Activated CD4-positive, alpha-beta T cell treated with anti-CD3 and anti-CD28 coated beads for 36 hours (primary cell): ENCODE data around the gene HRH2. TPM values are rescaled to one million over a fixed set of nuclear protein-coding genes. Genes with fewer than 3 reads are reported as not detected.

Experiments
- ATAC-seq: fragments of 200-7000 bp; cut with Tn5 transposase; one replicate; pipeline ENCODE4 v1.10.0; 2021; ENCODE audit warnings: mild to moderate bottlenecking, moderate library complexity
- CTCF ChIA-PET: fragments of 350-600 bp; sonication (Branson Sonifier 250); formaldehyde crosslinking; loops from one replicate; lab custom pipeline; 2021; ENCODE audit warnings: antibody characterized with exemption; lab: Charles Lee
- POLR2A ChIA-PET: fragments of 350-600 bp; sonication (Branson Sonifier 250); formaldehyde crosslinking; loops from one replicate; lab custom pipeline; 2021; ENCODE audit warnings: antibody characterized with exemption, inconsistent platforms; lab: Charles Lee
- DNase-seq: peaks from one replicate; pipeline ENCODE4 v3.0.0-alpha.2; 2020
- H3K27ac Mint-ChIP-seq: one replicate; pipeline ENCODE4 v1.8.0; 2021; ENCODE audit warnings: mixed read lengths
- H3K27me3 Mint-ChIP-seq: one replicate; pipeline ENCODE4 v1.8.0; 2021; ENCODE audit warnings: mixed read lengths
- H3K36me3 Mint-ChIP-seq: one replicate; pipeline ENCODE4 v1.8.0; 2021; ENCODE audit warnings: low read depth, mixed read lengths
- H3K4me1 Mint-ChIP-seq: one replicate; pipeline ENCODE4 v1.8.0; 2021; ENCODE audit warnings: mixed read lengths
- H3K4me3 Mint-ChIP-seq: one replicate; pipeline ENCODE4 v1.8.0; 2021; ENCODE audit warnings: mild to moderate bottlenecking, moderate library complexity, mixed read lengths
- H3K9me3 Mint-ChIP-seq: one replicate; pipeline ENCODE4 v1.8.0; 2021; ENCODE audit warnings: low read depth, mixed read lengths
- intact Hi-C, 2 experiments: fragments of 100-400 bp; cut with DNase I in 1 of 2; cut with micrococcal nuclease in 1 of 2; formaldehyde crosslinking; loops; one replicate each; pipeline versions ENCODE4 v1.14.2 to v1.15.1; 2022 to 2024; cut with DNase I, micrococcal nuclease
- total RNA-seq, 2 experiments: library from RNA; stranded (reverse); gene quantifications; one replicate each; pipeline ENCODE4 v1.2.3, GENCODE V29; 2021

HRH2 gene
- total RNA-seq, 2 experiments from 2014 or later, result 12.3 to 16.9 TPM

DNA sequence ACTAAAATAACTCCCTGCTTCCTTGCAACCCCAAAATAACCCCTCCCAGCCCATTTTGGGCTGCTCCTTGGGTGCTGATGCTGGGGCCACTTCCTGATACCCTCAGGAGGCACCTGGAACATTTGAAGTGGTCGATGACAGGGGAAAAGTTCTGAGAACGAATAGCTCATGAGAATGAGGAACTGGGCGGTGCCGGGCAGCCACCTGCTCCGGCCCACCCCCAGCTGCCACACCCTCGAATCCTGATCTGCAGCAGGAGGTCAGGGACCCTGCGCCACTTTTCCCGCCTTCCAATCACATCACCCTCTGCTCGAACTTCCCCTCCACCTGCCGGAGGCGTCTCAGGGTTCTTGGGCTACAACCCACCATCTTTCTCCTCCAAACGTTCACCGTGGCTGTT lies 19.7 kb downstream of the HRH2 start:
- POLR2A ChIA-PET, result no interaction called here
- ATAC-seq, result no peak
- CTCF ChIA-PET, result interaction anchor here (0.6 to 2.1 kb wide), 5 partner anchors 53 to 144 kb away, joined by 3 to 13 read pairs (median 3); no protein-coding TSS in a partner anchor
- no peaks in the 10 kb centered on the region for H3K36me3 Mint-ChIP-seq
- H3K27ac Mint-ChIP-seq, result peak overlapping the region; percentile 42
- no peaks in the 10 kb centered on the region for H3K9me3 Mint-ChIP-seq
- DNase-seq, result no peak
- H3K4me3 Mint-ChIP-seq, result no peak overlapping the region
- H3K27me3 Mint-ChIP-seq, result no peaks in the 10 kb centered on the region
- H3K4me1 Mint-ChIP-seq, result peaks cover 48% of the 10 kb centered on the region
- intact Hi-C loops, result no loop called here

DNA sequence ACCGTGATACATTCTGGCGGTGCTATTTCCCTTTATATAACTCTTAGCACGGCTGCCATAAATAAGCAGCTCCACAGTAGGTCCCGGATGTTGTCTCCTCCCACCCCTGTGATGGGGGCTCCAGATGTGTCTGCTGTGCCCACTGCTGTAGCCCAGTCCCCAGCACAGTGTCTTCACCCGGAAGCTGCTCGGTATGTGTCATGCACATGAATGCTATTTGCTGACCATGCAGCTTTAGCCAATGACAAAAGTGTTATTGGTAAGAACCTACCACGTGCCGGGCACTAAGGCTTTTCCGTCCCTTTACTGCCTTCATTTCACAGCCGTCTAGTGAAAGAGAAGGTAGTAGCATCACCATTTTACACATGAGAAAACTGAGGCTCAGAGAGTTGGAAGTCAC lies 20.2 kb downstream of the HRH2 start:
- Mint-ChIP-seq H3K27me3 (no peaks in the 10 kb centered on the region), H3K36me3 (peaks cover 2% of the 10 kb centered on the region), H3K4me1 (peaks cover 43% of the 10 kb centered on the region), H3K27ac (peak overlapping the region; percentile 42), H3K4me3 (no peak overlapping the region), H3K9me3 (no peaks in the 10 kb centered on the region)
- DNase-seq (no peak), ATAC-seq (no peak)
- ChIA-PET POLR2A (no interaction called here), CTCF (interaction anchor here (1.0 to 2.1 kb wide), 3 partner anchors 13 to 144 kb away, joined by 3 to 13 read pairs (median 3); no protein-coding TSS in a partner anchor)
- intact Hi-C loops, result no loop called here

DNA sequence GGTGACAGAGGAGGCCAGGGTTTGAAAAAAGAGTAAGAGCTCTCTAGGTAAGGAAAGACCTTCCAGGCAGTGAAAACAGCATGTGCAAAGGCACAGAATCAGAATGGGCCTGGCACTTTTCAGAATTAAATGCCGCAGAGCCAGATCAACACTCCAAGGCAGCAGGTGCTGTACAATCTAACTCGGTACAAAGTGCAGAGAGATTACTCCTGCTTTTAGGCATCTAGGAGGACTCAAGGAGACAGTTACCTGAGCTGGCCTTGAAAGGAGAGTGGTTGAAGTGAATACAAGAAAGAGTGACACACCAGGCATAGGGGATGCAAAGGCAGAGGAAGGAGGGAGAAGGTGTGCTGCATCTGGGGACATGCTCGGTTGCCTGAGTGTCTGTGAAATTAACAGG lies 21.5 kb downstream of the HRH2 start:
- POLR2A ChIA-PET, result interaction anchor here (0.7 kb wide), 1 partner anchor 154 kb away, joined by 3 read pairs; no protein-coding TSS in a partner anchor
- DNase-seq (no peak), ATAC-seq (no peak)
- Mint-ChIP-seq H3K4me3 (no peak overlapping the region), H3K36me3 (peaks cover 8% of the 10 kb centered on the region), H3K9me3 (no peaks in the 10 kb centered on the region), H3K27me3 (no peaks in the 10 kb centered on the region), H3K27ac (no peak overlapping the region), H3K4me1 (peaks cover 36% of the 10 kb centered on the region)
- CTCF ChIA-PET, result interaction anchor here (1.4 to 1.5 kb wide), 2 partner anchors 11 to 21 kb away, joined by 3 to 4 read pairs; no protein-coding TSS in a partner anchor
- intact Hi-C loops, result no loop called here

DNA sequence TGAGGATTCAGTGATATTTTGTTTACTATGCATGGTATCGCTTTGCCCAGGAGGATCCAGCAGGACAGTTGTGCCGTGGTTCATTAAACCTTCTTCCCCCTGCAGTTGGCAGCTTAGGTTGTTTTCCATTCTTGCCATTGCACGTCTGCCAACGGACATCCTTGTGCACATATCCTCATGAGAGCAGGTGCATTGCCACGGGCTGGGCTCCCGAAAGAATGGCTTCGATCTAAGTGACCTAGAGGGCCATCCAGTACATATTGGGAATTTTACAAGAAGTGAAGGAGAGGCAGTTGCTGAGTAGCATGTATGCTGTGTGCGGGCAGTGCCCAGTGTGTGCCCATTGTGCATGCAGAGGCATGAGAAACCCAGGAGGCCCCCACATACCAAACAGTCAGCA lies 22.1 kb downstream of the HRH2 start:
- no peak for DNase-seq
- H3K4me3 Mint-ChIP-seq, result no peak overlapping the region
- no peaks in the 10 kb centered on the region for H3K9me3 Mint-ChIP-seq
- H3K4me1 Mint-ChIP-seq, result peaks cover 38% of the 10 kb centered on the region
- CTCF ChIA-PET, result interaction anchor here (1.5 to 1.6 kb wide), 2 partner anchors 10 to 21 kb away, joined by 4 to 7 read pairs; no protein-coding TSS in a partner anchor
- no peak for ATAC-seq
- POLR2A ChIA-PET, result interaction anchor here (0.7 kb wide), 1 partner anchor 155 kb away, joined by 3 read pairs; no protein-coding TSS in a partner anchor
- intact Hi-C loops, result no loop called here
- H3K27me3 Mint-ChIP-seq, result no peaks in the 10 kb centered on the region
- H3K36me3 Mint-ChIP-seq, result peaks cover 14% of the 10 kb centered on the region
- no peak overlapping the region for H3K27ac Mint-ChIP-seq

DNA sequence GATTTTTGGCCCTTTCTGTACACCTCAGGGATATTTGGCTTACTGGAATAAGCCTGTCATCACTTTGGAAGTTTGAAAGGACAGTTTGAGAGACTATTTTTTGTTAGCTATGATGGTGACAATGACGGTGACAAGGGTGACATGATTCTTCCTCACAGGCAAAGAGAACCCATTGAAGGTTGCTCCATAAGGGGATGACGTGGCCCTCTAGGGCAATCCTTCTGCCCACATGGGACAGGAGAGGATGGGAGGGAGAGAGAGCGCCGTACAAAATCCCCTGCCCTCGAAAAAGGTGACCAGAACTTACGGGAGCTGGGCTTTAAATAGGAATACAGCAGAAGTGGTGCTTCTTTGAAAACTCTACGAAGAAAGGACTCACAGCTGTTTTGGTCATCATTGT lies 22.6 kb downstream of the HRH2 start:
- intact Hi-C loops, result no loop called here
- ChIA-PET CTCF (interaction anchor here (1.5 to 1.6 kb wide), 3 partner anchors 10 to 147 kb away, joined by 4 to 7 read pairs (median 5); no protein-coding TSS in a partner anchor), POLR2A (no interaction called here)

DNA sequence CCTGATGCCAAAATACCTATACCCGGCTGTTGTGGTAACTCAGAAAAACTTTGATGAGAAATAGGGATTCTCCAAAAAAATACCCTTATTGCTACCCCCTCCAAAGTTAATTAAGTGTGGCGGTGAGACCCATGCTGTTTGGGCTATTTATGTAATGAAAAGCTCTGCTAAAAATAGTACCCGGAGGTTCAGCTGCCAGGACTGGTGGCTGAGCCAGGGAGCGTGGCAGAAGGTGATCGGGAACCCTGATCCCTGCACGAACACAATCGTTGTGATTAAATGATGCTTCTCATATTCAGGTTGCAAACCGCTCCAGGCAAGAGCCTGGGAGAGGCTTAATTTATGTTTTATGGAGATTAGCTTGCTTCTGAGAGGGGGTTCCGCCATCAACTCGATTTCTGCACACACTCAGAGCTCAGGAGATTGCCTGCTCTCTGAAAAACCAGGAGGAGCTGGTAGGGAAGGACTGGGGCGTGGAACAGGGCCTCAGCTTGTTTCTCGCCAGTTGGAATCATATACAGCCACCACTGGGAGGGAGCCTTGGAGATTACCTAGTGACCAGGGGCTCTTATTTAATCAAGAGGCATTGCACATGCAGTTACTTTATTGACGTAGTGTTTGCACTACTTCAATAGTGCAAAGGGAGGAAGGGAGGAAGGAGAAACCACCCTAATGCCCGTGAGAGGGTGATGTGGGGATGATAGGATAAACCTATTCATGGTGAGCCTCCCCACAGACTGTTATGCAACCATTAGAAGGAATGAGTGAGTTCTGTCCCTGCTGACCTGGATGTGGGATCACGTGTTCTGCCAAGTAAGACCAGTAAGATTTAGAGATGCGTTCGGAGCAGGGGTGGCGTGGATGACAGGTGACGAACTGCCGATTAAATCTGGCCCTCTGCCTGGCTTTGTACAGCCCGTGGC lies 23.4 kb downstream of the HRH2 start:
- POLR2A ChIA-PET, result no interaction called here
- Mint-ChIP-seq H3K27ac (no peak overlapping the region), H3K27me3 (no peaks in the 10 kb centered on the region), H3K9me3 (no peaks in the 10 kb centered on the region), H3K4me3 (no peak overlapping the region), H3K4me1 (peaks cover 29% of the 10 kb centered on the region), H3K36me3 (peaks cover 15% of the 10 kb centered on the region)
- ATAC-seq (no peak), DNase-seq (no peak)
- CTCF ChIA-PET, result interaction anchor here (0.7 to 1.6 kb wide), 5 partner anchors 9 to 147 kb away, joined by 3 to 7 read pairs (median 4); no protein-coding TSS in a partner anchor
- intact Hi-C loops, result no loop called here

More for the DNA sequence above, 22.6 kb downstream of the HRH2 start:
- Mint-ChIP-seq H3K4me3 (no peak overlapping the region), H3K4me1 (peaks cover 37% of the 10 kb centered on the region), H3K27me3 (no peaks in the 10 kb centered on the region), H3K27ac (peak overlapping the region; percentile 40), H3K36me3 (peaks cover 14% of the 10 kb centered on the region), H3K9me3 (no peaks in the 10 kb centered on the region)
- ATAC-seq (no peak), DNase-seq (no peak)

DNA sequence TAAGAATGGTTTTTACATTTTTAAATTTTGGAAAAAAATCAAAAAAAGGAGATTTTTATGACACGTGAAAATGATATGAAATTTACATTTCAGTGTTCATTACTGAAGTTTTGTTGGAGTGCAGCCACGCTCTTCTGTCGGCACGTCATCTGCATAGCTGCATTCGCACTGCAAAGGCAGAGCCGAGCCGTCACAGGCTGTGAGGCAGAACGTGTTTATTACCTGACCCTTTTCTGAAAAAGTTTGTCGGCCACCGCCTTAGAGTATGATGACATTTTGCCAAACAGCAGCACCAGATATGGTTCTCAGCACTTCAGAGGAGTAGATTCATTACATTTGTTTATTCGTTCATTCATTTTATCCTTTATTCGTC lies 24.1 kb downstream of the HRH2 start:
- DNase-seq (no peak), ATAC-seq (no peak)
- POLR2A ChIA-PET, result interaction anchor here (0.5 kb wide), 1 partner anchor 182 kb away, joined by 3 read pairs; no protein-coding TSS in a partner anchor
- intact Hi-C loops, result no loop called here
- Mint-ChIP-seq H3K27me3 (no peaks in the 10 kb centered on the region), H3K4me1 (peaks cover 25% of the 10 kb centered on the region), H3K9me3 (no peaks in the 10 kb centered on the region), H3K36me3 (peaks cover 16% of the 10 kb centered on the region), H3K27ac (no peak overlapping the region), H3K4me3 (no peak overlapping the region)
- CTCF ChIA-PET, result interaction anchor here (1.1 to 1.5 kb wide), 2 partner anchors 34 to 148 kb away, joined by 3 to 5 read pairs; no protein-coding TSS in a partner anchor

DNA sequence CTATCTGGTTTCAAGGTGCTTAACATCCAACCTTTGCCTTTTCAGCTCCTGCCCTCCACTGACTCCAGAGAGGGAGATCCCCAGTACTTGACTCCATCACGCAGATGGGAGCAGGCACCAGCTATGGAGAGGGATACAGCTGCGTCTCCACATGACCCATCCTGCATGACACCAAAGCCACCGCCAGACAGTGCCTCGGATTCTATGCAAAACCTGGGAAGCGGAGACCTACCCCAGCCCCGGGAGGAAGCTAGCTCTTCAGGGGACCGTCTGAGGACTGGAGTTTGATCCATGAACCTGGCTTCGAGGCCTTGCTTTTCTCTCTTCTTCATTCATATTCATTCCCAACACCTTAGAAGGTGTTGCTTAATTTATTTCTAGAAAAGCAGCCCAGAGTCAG lies 24.8 kb downstream of the HRH2 start:
- CTCF ChIA-PET, result interaction anchor here (1.1 kb wide), 1 partner anchor 33 kb away, joined by 3 read pairs; no protein-coding TSS in a partner anchor
- DNase-seq, result no peak
- H3K27ac Mint-ChIP-seq, result no peak overlapping the region
- H3K4me3 Mint-ChIP-seq, result no peak overlapping the region
- ATAC-seq, result no peak
- peaks cover 18% of the 10 kb centered on the region for H3K4me1 Mint-ChIP-seq
- H3K36me3 Mint-ChIP-seq, result peaks cover 17% of the 10 kb centered on the region
- intact Hi-C loops, result no loop called here
- H3K9me3 Mint-ChIP-seq, result no peaks in the 10 kb centered on the region
- POLR2A ChIA-PET, result interaction anchor here (0.5 kb wide), 1 partner anchor 183 kb away, joined by 3 read pairs; no protein-coding TSS in a partner anchor
- H3K27me3 Mint-ChIP-seq, result no peaks in the 10 kb centered on the region

DNA sequence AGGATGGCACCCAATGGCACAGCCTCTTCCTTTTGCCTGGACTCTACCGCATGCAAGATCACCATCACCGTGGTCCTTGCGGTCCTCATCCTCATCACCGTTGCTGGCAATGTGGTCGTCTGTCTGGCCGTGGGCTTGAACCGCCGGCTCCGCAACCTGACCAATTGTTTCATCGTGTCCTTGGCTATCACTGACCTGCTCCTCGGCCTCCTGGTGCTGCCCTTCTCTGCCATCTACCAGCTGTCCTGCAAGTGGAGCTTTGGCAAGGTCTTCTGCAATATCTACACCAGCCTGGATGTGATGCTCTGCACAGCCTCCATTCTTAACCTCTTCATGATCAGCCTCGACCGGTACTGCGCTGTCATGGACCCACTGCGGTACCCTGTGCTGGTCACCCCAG lies 25.4 kb downstream of the HRH2 start:
- peaks cover 13% of the 10 kb centered on the region for H3K4me1 Mint-ChIP-seq
- H3K9me3 Mint-ChIP-seq, result no peaks in the 10 kb centered on the region
- ChIA-PET CTCF (no interaction called here), POLR2A (interaction anchor here (0.6 kb wide), 1 partner anchor 159 kb away, joined by 3 read pairs; no protein-coding TSS in a partner anchor)
- no peak overlapping the region for H3K4me3 Mint-ChIP-seq
- no peak overlapping the region for H3K27ac Mint-ChIP-seq
- DNase-seq, result no peak
- no peaks in the 10 kb centered on the region for H3K27me3 Mint-ChIP-seq
- peaks cover 20% of the 10 kb centered on the region for H3K36me3 Mint-ChIP-seq
- intact Hi-C loops, result no loop called here
- no peak for ATAC-seq

DNA sequence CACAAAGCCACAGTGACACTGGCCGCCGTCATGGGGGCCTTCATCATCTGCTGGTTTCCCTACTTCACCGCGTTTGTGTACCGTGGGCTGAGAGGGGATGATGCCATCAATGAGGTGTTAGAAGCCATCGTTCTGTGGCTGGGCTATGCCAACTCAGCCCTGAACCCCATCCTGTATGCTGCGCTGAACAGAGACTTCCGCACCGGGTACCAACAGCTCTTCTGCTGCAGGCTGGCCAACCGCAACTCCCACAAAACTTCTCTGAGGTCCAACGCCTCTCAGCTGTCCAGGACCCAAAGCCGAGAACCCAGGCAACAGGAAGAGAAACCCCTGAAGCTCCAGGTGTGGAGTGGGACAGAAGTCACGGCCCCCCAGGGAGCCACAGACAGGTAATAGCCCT lies 26.1 kb downstream of the HRH2 start:
- ATAC-seq, result no peak
- CTCF ChIA-PET, result interaction anchor here (1.2 to 1.4 kb wide), 3 partner anchors 13 to 34 kb away, joined by 5 to 7 read pairs (median 5); no protein-coding TSS in a partner anchor
- intact Hi-C loops, result no loop called here

DNA sequence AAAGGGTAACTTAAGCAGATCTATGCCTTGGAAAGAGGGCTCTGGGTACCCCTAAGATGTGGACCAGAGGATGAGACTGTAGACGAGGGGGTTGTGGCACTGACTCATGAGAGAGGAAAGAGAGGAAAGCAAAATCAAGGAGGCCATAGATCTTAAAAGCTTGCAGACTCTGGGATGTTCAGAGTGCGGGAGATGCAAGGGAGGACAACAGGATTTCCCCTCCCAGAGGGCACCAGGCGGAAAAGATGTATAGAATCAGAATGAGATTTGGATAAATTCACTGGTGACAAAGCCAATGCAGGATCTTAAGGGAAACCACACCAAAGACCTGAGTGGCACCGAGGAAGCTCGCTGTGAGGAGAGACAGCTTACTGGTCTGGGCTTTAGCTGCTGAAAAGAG lies 27.1 kb downstream of the HRH2 start:
- DNase-seq (no peak), ATAC-seq (no peak)
- H3K4me1 Mint-ChIP-seq, result peaks cover 19% of the 10 kb centered on the region
- no peaks in the 10 kb centered on the region for H3K9me3 Mint-ChIP-seq
- CTCF ChIA-PET, result interaction anchor here (0.6 to 1.4 kb wide), 4 partner anchors 12 to 57 kb away, joined by 3 to 7 read pairs (median 5); no protein-coding TSS in a partner anchor
- H3K27me3 Mint-ChIP-seq, result no peaks in the 10 kb centered on the region
- intact Hi-C loops, result no loop called here
- POLR2A ChIA-PET, result no interaction called here
- no peak overlapping the region for H3K27ac Mint-ChIP-seq
- peaks cover 20% of the 10 kb centered on the region for H3K36me3 Mint-ChIP-seq
- H3K4me3 Mint-ChIP-seq, result no peak overlapping the region

More for the DNA sequence above, 26.1 kb downstream of the HRH2 start:
- no peak for DNase-seq
- Mint-ChIP-seq H3K27ac (no peak overlapping the region), H3K27me3 (no peaks in the 10 kb centered on the region), H3K4me3 (no peak overlapping the region), H3K4me1 (peaks cover 13% of the 10 kb centered on the region), H3K9me3 (no peaks in the 10 kb centered on the region), H3K36me3 (peaks cover 20% of the 10 kb centered on the region)
- POLR2A ChIA-PET, result interaction anchor here (0.6 kb wide), 1 partner anchor 160 kb away, joined by 3 read pairs; no protein-coding TSS in a partner anchor
